ENCODE results near the gene TC2N.

TC2N gene

GRCh38 chr14:91870890-91871289, 3.6 kb upstream of the TC2N start:
- Mint-ChIP-seq H3K4me1 (peaks cover 88% of the 10 kb centered on the region), H3K9me3 (no peaks in the 10 kb centered on the region), H3K27me3 (no peaks in the 10 kb centered on the region), H3K36me3 (peaks cover 14% of the 10 kb centered on the region), H3K27ac (peak overlapping the region; percentile 96), H3K4me3 (peak overlapping the region; percentile 57)
- CTCF ChIA-PET: no interaction called here
- DNase-seq: no peak

DNA sequence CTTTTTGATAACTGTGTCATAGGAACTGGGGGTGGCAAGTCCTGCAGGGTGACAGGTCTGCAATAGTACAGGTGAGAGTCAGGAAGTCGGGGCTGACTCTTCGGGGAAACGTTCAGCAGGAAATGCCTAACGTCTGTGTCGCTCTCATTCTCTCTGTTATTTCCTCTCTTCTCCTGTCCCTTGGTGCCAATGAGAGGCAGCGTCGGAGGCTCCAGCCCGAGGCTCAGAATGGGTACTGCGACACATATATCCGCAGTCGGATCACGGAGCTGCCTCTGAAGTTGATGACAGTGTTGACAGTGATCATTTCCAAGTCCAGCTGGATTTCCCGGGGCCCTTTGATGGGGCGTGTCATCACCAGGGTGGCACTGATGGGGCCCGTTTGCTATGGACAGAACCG, 2.7 kb upstream of the TC2N start:
- Mint-ChIP-seq H3K9me3 (no peaks in the 10 kb centered on the region), H3K27me3 (no peaks in the 10 kb centered on the region), H3K27ac (peak overlapping the region; percentile 96), H3K4me1 (peaks cover 80% of the 10 kb centered on the region), H3K4me3 (peak overlapping the region; percentile 57), H3K36me3 (peaks cover 17% of the 10 kb centered on the region)
- DNase-seq: peak; percentile 81
- CTCF ChIA-PET: interaction anchor here (0.9 to 1.5 kb wide), 4 partner anchors 16 to 784 kb away, joined by 3 to 5 read pairs (median 4); no protein-coding TSS in a partner anchor

GRCh38 chr14:91869556-91869955, 2.2 kb upstream of the TC2N start:
- Mint-ChIP-seq H3K27me3 (no peaks in the 10 kb centered on the region), H3K36me3 (peaks cover 19% of the 10 kb centered on the region), H3K27ac (peak overlapping the region; percentile 96), H3K4me3 (peak overlapping the region; percentile 57), H3K9me3 (no peaks in the 10 kb centered on the region), H3K4me1 (peaks cover 78% of the 10 kb centered on the region)
- DNase-seq: peak; percentile 37
- CTCF ChIA-PET: interaction anchor here (0.9 to 1.5 kb wide), 4 partner anchors 15 to 785 kb away, joined by 3 to 5 read pairs (median 4); no protein-coding TSS in a partner anchor

GRCh38 chr14:91866511-91867295, 633 bp downstream of the TC2N start:
- Mint-ChIP-seq H3K9me3 (no peaks in the 10 kb centered on the region), H3K27me3 (no peaks in the 10 kb centered on the region), H3K27ac (peak overlapping the region; percentile 96), H3K4me3 (peak overlapping the region; percentile 94), H3K36me3 (peaks cover 39% of the 10 kb centered on the region), H3K4me1 (peaks cover 76% of the 10 kb centered on the region)
- DNase-seq: peak; percentile 43
- CTCF ChIA-PET: interaction anchor here (0.6 to 1.3 kb wide), 7 partner anchors 8 to 152 kb away, joined by 3 to 4 read pairs (median 3); no protein-coding TSS in a partner anchor

GRCh38 chr14:91866061-91866460, 1.3 kb downstream of the TC2N start:
- H3K4me1 Mint-ChIP-seq: peaks cover 76% of the 10 kb centered on the region
- H3K36me3 Mint-ChIP-seq: peaks cover 42% of the 10 kb centered on the region
- DNase-seq: peak; percentile 57
- no peaks in the 10 kb centered on the region for H3K27me3 Mint-ChIP-seq
- peak overlapping the region; percentile 94 for H3K4me3 Mint-ChIP-seq
- CTCF ChIA-PET: interaction anchor here (1.0 kb wide), 1 partner anchor 8 kb away, joined by 4 read pairs; no protein-coding TSS in a partner anchor
- peak overlapping the region; percentile 96 for H3K27ac Mint-ChIP-seq
- H3K9me3 Mint-ChIP-seq: no peaks in the 10 kb centered on the region

- Mint-ChIP-seq H3K36me3 (peaks cover 69% of the 10 kb centered on the region), H3K9me3 (no peaks in the 10 kb centered on the region), H3K4me1 (peaks cover 74% of the 10 kb centered on the region), H3K27me3 (no peaks in the 10 kb centered on the region), H3K27ac (peak overlapping the region; percentile 92), H3K4me3 (peak overlapping the region; percentile 80)
- no peak for DNase-seq
- CTCF ChIA-PET: interaction anchor here (1.2 to 1.6 kb wide), 2 partner anchors 49 to 134 kb away, joined by 3 to 5 read pairs; no protein-coding TSS in a partner anchor
Measured at GRCh38 chr14:91862417-91862816, 4.9 kb downstream of the TC2N start.

DNA sequence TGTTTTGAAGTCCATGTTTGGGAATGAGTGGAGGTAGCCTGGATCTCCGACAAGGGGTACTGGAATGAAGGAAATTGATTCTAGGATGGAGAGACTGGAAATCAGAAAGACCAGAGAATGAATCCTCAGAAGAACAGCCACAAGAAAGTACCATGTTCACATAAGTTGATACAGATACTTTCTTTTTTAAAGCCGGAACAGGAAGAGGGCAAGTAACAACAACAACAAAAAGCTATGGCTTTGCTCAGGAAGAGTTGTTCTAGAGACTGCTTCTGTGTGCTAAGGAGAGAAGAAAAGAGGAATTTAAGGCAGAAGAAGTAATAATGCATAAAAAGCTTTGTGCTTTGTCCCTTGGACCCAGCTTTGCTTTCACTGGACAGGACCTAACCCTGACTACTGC, 6.2 kb downstream of the TC2N start:
- DNase-seq: no peak
- peaks cover 77% of the 10 kb centered on the region for H3K36me3 Mint-ChIP-seq
- H3K4me1 Mint-ChIP-seq: peaks cover 81% of the 10 kb centered on the region
- CTCF ChIA-PET: interaction anchor here (3.2 kb wide), 1 partner anchor 50 kb away, joined by 8 read pairs; no protein-coding TSS in a partner anchor
- peak overlapping the region; percentile 58 for H3K4me3 Mint-ChIP-seq
- H3K9me3 Mint-ChIP-seq: no peaks in the 10 kb centered on the region
- peak overlapping the region; percentile 87 for H3K27ac Mint-ChIP-seq
- H3K27me3 Mint-ChIP-seq: no peaks in the 10 kb centered on the region

GRCh38 chr14:91860238-91860637, 7.1 kb downstream of the TC2N start:
- H3K27ac Mint-ChIP-seq: peak overlapping the region; percentile 87
- H3K4me3 Mint-ChIP-seq: no peak overlapping the region
- DNase-seq: no peak
- CTCF ChIA-PET: interaction anchor here (3.2 kb wide), 1 partner anchor 51 kb away, joined by 8 read pairs; no protein-coding TSS in a partner anchor
- no peaks in the 10 kb centered on the region for H3K27me3 Mint-ChIP-seq
- H3K9me3 Mint-ChIP-seq: no peaks in the 10 kb centered on the region
- H3K4me1 Mint-ChIP-seq: peaks cover 90% of the 10 kb centered on the region
- H3K36me3 Mint-ChIP-seq: peaks cover 82% of the 10 kb centered on the region

DNA sequence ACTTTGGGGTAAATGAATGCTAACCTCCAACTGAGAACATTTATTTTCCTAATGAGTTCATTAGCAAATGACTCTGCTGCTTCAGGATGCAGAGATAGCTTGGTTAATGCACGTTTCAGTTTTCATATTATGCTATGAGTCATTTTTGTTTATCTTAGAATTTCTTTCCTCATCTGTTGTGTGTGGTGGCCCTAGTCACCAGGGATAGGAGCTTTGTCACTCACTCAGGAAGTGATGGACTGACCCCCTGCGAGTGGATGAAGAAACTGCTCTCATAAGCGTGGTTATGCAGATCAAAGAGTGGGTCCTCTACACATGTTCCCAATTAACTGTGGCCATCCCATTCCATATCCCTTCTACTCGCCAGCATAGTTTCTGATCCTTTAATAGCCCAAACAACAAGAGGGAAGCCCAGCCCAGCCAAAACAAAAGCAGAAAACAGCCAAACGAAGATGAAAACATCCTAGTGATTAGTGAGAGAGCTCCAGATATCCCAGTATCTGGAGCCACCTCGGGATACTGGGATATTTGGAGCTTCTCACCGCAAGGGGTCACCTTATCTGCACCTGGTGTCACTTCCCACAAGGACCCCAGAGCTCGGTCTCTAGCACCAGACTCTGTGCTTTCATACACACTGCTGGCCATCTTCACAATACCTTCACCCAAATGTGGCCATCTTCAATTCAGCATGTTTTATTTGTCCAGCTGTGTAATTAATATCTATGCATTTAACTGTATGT, 8.6 kb downstream of the TC2N start:
- H3K9me3 Mint-ChIP-seq: no peaks in the 10 kb centered on the region
- DNase-seq: peak; percentile 27
- no peak overlapping the region for H3K4me3 Mint-ChIP-seq
- H3K36me3 Mint-ChIP-seq: peaks cover 82% of the 10 kb centered on the region
- peak overlapping the region; percentile 40 for H3K27ac Mint-ChIP-seq
- peaks cover 91% of the 10 kb centered on the region for H3K4me1 Mint-ChIP-seq
- H3K27me3 Mint-ChIP-seq: no peaks in the 10 kb centered on the region
- CTCF ChIA-PET: interaction anchor here (0.9 to 3.2 kb wide), 4 partner anchors 8 to 53 kb away, joined by 3 to 8 read pairs (median 4); partner anchors contain the start of gene TC2N

DNA sequence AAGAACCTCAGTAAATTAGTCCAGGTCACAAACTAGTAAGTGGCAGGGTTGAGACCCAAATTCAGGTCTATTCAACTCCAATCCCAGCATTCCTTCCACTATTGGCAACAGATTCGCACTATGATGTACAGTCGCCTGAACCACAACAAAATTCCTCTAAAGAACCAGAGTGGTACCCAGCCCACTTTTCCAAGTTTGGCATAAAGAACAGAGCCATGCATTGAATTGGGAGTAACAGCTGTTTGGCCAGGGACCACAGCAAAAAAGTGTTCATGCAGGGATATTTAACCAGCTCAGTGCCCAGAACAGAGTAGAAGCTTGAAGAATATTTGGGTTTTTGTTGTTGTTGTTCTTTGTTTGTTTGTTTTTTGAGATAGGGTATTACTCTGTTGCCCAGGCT, 9.7 kb downstream of the TC2N start:
- no peaks in the 10 kb centered on the region for H3K27me3 Mint-ChIP-seq
- H3K36me3 Mint-ChIP-seq: peaks cover 76% of the 10 kb centered on the region
- H3K4me3 Mint-ChIP-seq: no peak overlapping the region
- peaks cover 88% of the 10 kb centered on the region for H3K4me1 Mint-ChIP-seq
- H3K9me3 Mint-ChIP-seq: no peaks in the 10 kb centered on the region
- no peak for DNase-seq
- CTCF ChIA-PET: interaction anchor here (1.4 kb wide), 1 partner anchor 9 kb away, joined by 4 read pairs; no protein-coding TSS in a partner anchor
- H3K27ac Mint-ChIP-seq: no peak overlapping the region

DNA sequence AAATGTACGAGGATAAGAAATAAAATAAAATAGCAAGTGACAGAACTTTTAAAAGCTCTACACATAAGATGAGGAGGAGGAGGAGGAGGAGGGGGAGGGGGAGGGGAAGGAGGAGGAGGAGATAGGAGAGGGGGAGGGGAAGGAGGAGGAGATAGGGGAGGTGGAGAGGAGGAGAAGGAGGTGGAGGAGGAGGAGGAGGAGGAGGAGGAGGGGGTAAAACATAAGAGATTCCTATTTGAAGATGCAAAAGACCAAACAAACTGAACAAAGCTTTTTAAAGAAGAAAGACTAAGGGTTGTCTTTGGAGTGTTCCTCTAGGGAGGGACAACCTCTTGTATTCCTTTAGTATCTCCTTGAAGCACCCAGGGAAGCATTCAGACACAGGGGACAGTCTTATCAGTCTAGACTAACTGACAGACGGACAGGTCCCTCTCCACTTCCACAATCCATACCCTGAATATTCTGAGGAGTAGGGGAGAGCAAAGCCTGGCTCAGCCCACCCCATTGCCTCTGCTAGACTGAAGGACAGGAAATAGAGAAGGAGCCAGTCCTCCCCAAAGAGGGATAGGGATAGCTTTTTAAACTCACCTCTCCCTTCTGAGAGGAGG, 12.9 kb downstream of the TC2N start:
- peaks cover 63% of the 10 kb centered on the region for H3K4me1 Mint-ChIP-seq
- no peaks in the 10 kb centered on the region for H3K27me3 Mint-ChIP-seq
- H3K4me3 Mint-ChIP-seq: no peak overlapping the region
- CTCF ChIA-PET: interaction anchor here (1.1 kb wide), 1 partner anchor 15 kb away, joined by 4 read pairs; no protein-coding TSS in a partner anchor
- peaks cover 79% of the 10 kb centered on the region for H3K36me3 Mint-ChIP-seq
- no peak overlapping the region for H3K27ac Mint-ChIP-seq
- no peak for DNase-seq
- H3K9me3 Mint-ChIP-seq: no peaks in the 10 kb centered on the region

DNA sequence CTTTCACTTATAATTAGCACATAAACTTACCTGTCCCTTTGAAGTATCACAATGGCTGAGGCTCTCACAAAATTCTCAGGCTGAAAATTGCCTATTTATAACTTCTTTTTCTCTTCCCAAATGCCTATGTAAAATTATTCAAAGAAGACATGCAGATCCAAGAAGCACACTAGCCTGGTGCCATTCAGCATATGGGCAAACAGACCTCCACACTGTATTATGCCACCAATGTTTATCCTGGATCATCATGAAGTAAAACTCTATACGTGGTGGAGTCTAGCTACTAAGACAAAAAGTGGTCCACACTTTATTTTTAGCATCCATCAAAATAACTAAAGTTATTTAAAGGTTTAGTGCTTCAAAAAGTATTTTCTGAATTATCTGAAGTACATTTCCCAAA, 15.8 kb downstream of the TC2N start:
- no peak for DNase-seq
- Mint-ChIP-seq H3K4me3 (no peak overlapping the region), H3K36me3 (peaks cover 78% of the 10 kb centered on the region), H3K27me3 (no peaks in the 10 kb centered on the region), H3K27ac (no peak overlapping the region), H3K4me1 (peaks cover 47% of the 10 kb centered on the region), H3K9me3 (no peaks in the 10 kb centered on the region)
- CTCF ChIA-PET: no interaction called here

GRCh38 chr14:91848504-91849001, 18.8 kb downstream of the TC2N start:
- Mint-ChIP-seq H3K4me1 (peaks cover 26% of the 10 kb centered on the region), H3K27ac (no peak overlapping the region), H3K27me3 (no peaks in the 10 kb centered on the region), H3K36me3 (peaks cover 78% of the 10 kb centered on the region), H3K9me3 (no peaks in the 10 kb centered on the region), H3K4me3 (no peak overlapping the region)
- CTCF ChIA-PET: no interaction called here
- DNase-seq: no peak

DNA sequence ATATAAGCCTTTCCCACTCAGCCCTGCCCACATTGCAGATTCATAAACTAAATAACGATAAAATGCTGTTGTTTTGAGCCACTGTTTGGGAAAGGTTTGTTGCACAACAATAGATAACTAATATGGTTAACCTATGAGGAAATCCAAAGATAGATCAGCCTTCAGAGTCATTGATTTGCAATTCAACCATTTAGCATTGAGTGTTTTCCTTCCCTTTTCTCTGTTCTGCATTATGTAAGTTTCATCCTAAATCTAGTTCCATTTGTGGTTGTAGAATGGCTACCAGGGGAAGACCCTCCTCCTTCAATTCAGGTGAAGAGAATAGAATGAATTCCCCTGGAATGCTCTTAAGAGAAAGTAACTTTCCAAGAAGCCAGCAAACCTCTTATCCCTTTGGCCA, 19.6 kb downstream of the TC2N start:
- Mint-ChIP-seq H3K4me1 (peaks cover 20% of the 10 kb centered on the region), H3K36me3 (peaks cover 81% of the 10 kb centered on the region), H3K27ac (no peak overlapping the region), H3K27me3 (no peaks in the 10 kb centered on the region), H3K4me3 (no peak overlapping the region), H3K9me3 (no peaks in the 10 kb centered on the region)
- CTCF ChIA-PET: no interaction called here
- no peak for DNase-seq

All from activated naive CD4-positive, alpha-beta T cell treated with anti-CD3 and anti-CD28 coated beads, Interleukin-2, amount 10 ng/mL, durations not matched to agents 7 days and 5 days (primary cell).